HFF-Myc (cell line): ENCODE measurements around the gene KRT7.
"Not testable (repeated sequence)": the region's sequence is repeated elsewhere in the genome, so short reads cannot be mapped to it uniquely, and the experiment has no call there.

Experiments
- DNase-seq: peaks from one replicate; pipeline ENCODE4 v3.0.0-alpha.2; 2011; ENCODE audit warnings: low read depth; ENCODE audit errors: extremely low read depth
- H3K4me3 ChIP-seq: replicated peaks from 2 replicates; pipeline ENCODE4 v1.5.1; 2011; ENCODE audit warnings: low read depth, mild to moderate bottlenecking, control low read depth, low read length
- CTCF ChIP-seq: IDR thresholded peaks from 2 replicates; pipeline ENCODE4 v1.5.1; 2012; ENCODE audit warnings: mild to moderate bottlenecking, low read depth, low read length, control low read depth; ENCODE audit errors: missing control alignments

The KRT7 gene

GRCh38 chr12:52235001-52235764 is 2.1 kb downstream of the KRT7 start:
- TF ChIP-seq CTCF: no peak
- DNase-seq: no peak
- no peak overlapping the region for H3K4me3 ChIP-seq

DNA sequence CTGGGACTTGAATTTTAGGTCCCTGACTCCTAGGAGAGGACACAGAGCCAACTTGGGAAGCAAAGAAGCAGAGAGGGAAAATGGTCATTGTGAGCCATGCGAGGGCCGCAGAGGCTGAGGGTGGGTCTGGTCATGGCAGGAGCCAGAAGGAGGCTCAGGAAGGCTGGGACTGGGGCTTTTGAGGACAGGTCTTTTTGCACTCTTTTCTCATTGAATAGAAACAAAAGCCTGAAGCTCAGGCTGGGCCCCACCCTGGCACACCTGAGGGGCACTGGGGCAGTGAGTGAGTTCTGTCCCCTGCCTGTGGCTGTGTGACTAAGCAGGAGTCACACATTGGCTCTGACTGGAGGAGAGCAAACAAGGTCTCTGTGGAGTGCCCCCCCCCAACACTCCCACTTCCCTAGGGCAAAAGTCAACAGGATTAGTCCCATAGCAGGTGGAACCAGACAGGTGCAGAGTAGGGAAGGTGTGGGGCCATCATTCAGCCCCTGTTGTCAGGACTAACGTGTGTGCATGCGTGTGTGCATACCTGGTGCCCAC is 2.8 kb downstream of the KRT7 start:
- DNase-seq: no peak
- TF ChIP-seq CTCF: no peak
- H3K4me3 ChIP-seq: no peak overlapping the region

DNA sequence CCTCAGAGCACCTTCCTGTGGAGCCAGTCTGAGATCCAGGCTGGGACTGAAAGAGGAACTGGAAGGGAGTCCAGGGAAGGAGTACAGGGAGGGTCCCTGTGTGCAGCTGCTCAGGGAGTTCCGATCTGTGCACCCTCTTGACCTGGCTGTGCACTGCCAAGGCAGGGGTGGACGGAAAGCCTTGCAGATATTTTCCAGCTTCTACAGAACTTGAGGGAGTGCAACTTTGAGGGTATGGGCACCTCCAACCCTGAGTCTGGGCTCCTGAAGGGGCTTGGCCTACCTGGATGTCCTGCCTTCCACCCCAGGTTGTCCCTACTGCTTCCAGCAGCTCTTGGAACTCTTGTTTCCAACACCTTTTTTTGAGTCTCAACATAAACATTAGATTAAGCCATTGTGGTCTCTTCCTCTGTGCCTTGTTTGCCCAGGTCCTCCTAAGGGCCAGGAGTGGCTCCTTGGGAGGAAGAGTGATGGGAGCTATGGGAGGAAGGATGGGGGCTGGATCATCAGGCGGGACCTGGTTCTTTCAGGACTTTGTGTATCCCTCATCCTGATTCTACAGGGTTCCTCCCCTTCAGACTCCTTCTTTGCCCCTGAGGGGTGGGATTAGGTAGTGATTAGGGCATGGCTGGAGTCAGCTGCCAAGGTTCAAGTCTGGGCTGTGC is 3.5 kb downstream of the KRT7 start:
- no peak for TF ChIP-seq CTCF
- DNase-seq: no peak

GRCh38 chr12:52238207-52238840 is 5.3 kb downstream of the KRT7 start:
- H3K4me3 ChIP-seq: no peak overlapping the region
- TF ChIP-seq CTCF: no peak
- DNase-seq: no peak

More for the DNA sequence above, 3.5 kb downstream of the KRT7 start:
- no peak overlapping the region for H3K4me3 ChIP-seq

GRCh38 chr12:52238916-52239646 is 6.0 kb downstream of the KRT7 start:
- no peak overlapping the region for H3K4me3 ChIP-seq
- TF ChIP-seq CTCF: no peak
- no peak for DNase-seq

DNA sequence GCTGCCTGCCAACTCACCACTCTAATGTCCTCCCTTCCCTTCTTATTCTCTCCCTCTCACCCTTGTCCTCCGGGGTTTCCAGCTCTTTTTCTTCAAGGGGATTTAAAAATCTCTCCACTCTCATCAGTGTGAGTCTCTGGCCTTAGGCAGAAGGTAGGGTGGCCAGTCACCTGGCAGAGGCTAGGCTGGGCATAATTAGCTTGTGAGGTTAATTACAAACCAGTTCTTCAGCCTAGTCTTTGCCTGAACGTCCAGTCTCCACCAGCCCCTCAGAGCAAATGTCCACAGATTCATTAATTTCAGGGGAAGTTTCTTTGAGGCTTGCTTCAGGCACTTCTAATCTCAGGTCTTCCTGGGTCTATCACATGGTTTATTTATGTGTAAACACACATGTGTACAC is 6.7 kb downstream of the KRT7 start:
- H3K4me3 ChIP-seq: no peak overlapping the region
- DNase-seq: no peak
- TF ChIP-seq CTCF: no peak

DNA sequence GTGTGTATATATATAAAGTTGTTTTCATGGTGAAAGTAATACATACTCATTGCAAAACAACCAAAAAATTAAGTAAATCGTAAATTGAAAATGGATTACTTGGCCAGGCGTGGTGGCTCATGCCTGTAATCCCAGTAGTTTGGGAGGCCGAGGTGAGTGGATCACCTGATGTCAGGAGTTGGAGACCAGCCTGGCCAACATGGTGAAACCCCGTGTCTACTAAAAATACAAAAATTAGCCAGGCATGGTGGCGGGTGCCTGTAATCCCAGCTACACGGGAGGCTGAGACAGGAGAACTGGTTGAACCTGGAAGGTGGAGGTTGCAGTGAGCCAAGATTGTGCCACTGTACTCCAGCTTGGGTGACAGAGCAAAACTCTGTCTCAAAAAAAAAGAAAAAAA is 7.2 kb downstream of the KRT7 start:
- H3K4me3 ChIP-seq, DNase-seq: not testable (repeated sequence)
